Tibial artery (tissue), 4 donors: ENCODE measurements around the gene WBP1L.
A peak's percentile ranks its signal among the peaks of the same experiment; 100 is the strongest.

Experiments used
- DNase-seq, 2 donors: peaks; one replicate each; pipeline ENCODE4 v3.0.0-alpha.2; 2019
- H3K27ac ChIP-seq, 2 donors: fragments of 200-600 bp; sonication (generic) in 1 of 2; 1 replicate in 1 of 2; 2 replicates in 1 of 2; pipeline ENCODE4 v1.5.1; 2018 to 2019; ENCODE audit warnings: mild to moderate bottlenecking in 1 of 2
- H3K27me3 ChIP-seq, 2 donors: fragments of 200-600 bp; sonication (generic) in 1 of 2; one replicate each; pipeline versions ENCODE4 v1.5.1 to v1.6.0; 2016 to 2019
- H3K36me3 ChIP-seq, 3 donors: fragments of 200-600 bp; sonication (generic) in 2 of 3; one replicate each; pipeline ENCODE4 v1.5.1; 2016 to 2019; ENCODE audit warnings: mild to moderate bottlenecking in 2 of 3
- H3K4me1 ChIP-seq, 4 donors: fragments of 200-600 bp; sonication (generic) in 2 of 4; 1 replicate in 3 of 4; 2 replicates in 1 of 4; pipeline ENCODE4 v1.5.1; 2016 to 2019
- H3K4me3 ChIP-seq, 2 donors: fragments of 200-600 bp; sonication (generic) in 1 of 2; 1 replicate in 1 of 2; 2 replicates in 1 of 2; pipeline ENCODE4 v1.5.1; 2018 to 2019; ENCODE audit warnings: mild to moderate bottlenecking in 2 of 2
- H3K9me3 ChIP-seq, 3 donors: fragments of 200-600 bp; sonication (generic) in 1 of 3; one replicate each; pipeline ENCODE4 v1.5.1; 2016 to 2019
- CTCF ChIP-seq, 2 experiments: fragments of 200-600 bp in 1 of 2; fragments of 450-650 bp in 1 of 2; IDR thresholded peaks; one replicate each; pipeline ENCODE4 v1.5.1; 2017 to 2019; ENCODE audit warnings: antibody characterized with exemption in 2 of 2, mild to moderate bottlenecking in 1 of 2, moderate library complexity in 1 of 2
- intact Hi-C: fragments of 100-400 bp; cut with DNase I; formaldehyde crosslinking; loops from one replicate; pipeline ENCODE4 v1.15.0; 2023; ENCODE audit warnings: low total_unique reads

WBP1L gene

GRCh38 chr10:102727037-102727818 lies 16.5 kb upstream of the WBP1L start:
- no peak for DNase-seq
- no peak for TF ChIP-seq CTCF (IDR thresholded peaks at IDR 0.05)
- intact Hi-C loops = no loop called here
- H3K27ac ChIP-seq = no peak overlapping the region
- peaks cover 0 to 41% (median 0%) of the 10 kb centered on the region in 3 donors for H3K36me3 ChIP-seq
- no peak overlapping the region for H3K4me3 ChIP-seq
- H3K27me3 ChIP-seq = no peaks in the 10 kb centered on the region
- H3K9me3 ChIP-seq = no peaks in the 10 kb centered on the region
- peaks cover 0 to 7% (median 0%) of the 10 kb centered on the region in 4 donors for H3K4me1 ChIP-seq

GRCh38 chr10:102729029-102730026 lies 14.4 kb upstream of the WBP1L start:
- Histone ChIP-seq H3K36me3 (peaks cover 0 to 60% (median 0%) of the 10 kb centered on the region in 3 donors), H3K9me3 (no peaks in the 10 kb centered on the region), H3K27me3 (no peaks in the 10 kb centered on the region), H3K4me1 (peaks cover 0 to 7% (median 0%) of the 10 kb centered on the region in 4 donors), H3K27ac (no peak overlapping the region), H3K4me3 (no peak overlapping the region)
- TF ChIP-seq CTCF (IDR thresholded peaks at IDR 0.05) = peak; percentile 90 to 96
- intact Hi-C loops = loop anchor here (1.0 to 10.0 kb wide), 3 partner anchors 172 to 515 kb away; partner anchors contain the start of gene RPEL1
- peak; percentile 88 to 93 for DNase-seq

GRCh38 chr10:102731222-102731800 lies 12.4 kb upstream of the WBP1L start:
- Histone ChIP-seq H3K4me3 (no peak overlapping the region), H3K27me3 (no peaks in the 10 kb centered on the region), H3K4me1 (peaks cover 0 to 7% (median 0%) of the 10 kb centered on the region in 4 donors), H3K36me3 (peaks cover 0 to 59% (median 0%) of the 10 kb centered on the region in 3 donors), H3K27ac (no peak overlapping the region), H3K9me3 (no peaks in the 10 kb centered on the region)
- no peak for DNase-seq
- intact Hi-C loops = loop anchor here (10.0 kb wide), 2 partner anchors 343 to 513 kb away; partner anchors contain the start of gene RPEL1
- TF ChIP-seq CTCF (IDR thresholded peaks at IDR 0.05) = no peak

GRCh38 chr10:102732661-102733060 lies 11.1 kb upstream of the WBP1L start:
- H3K36me3 ChIP-seq = peaks cover 0 to 53% (median 0%) of the 10 kb centered on the region in 3 donors
- TF ChIP-seq CTCF (IDR thresholded peaks at IDR 0.05) = no peak
- intact Hi-C loops = loop anchor here (10.0 kb wide), 2 partner anchors 342 to 512 kb away; partner anchors contain the start of gene RPEL1
- no peak for DNase-seq
- H3K4me3 ChIP-seq = no peak overlapping the region
- no peak overlapping the region for H3K27ac ChIP-seq
- no peaks in the 10 kb centered on the region for H3K9me3 ChIP-seq
- H3K4me1 ChIP-seq = peaks cover 0 to 7% (median 0%) of the 10 kb centered on the region in 4 donors
- H3K27me3 ChIP-seq = no peaks in the 10 kb centered on the region

- Histone ChIP-seq H3K36me3 (peaks cover 0 to 46% (median 0%) of the 10 kb centered on the region in 3 donors), H3K27me3 (no peaks in the 10 kb centered on the region), H3K4me1 (peaks cover 0 to 6% (median 0%) of the 10 kb centered on the region in 4 donors), H3K27ac (no peak overlapping the region), H3K4me3 (no peak overlapping the region), H3K9me3 (no peaks in the 10 kb centered on the region)
- DNase-seq = peak; percentile 77 to 85
- no peak for TF ChIP-seq CTCF (IDR thresholded peaks at IDR 0.05)
- intact Hi-C loops = loop anchor here (10.0 kb wide), 2 partner anchors 340 to 510 kb away; partner anchors contain the start of gene RPEL1
Measured at GRCh38 chr10:102735065-102735562, 8.6 kb upstream of the WBP1L start.
